Keratinocyte (primary cell): ENCODE results near the gene PUS3. TPM values are rescaled to one million over a fixed set of nuclear protein-coding genes. Genes with fewer than 3 reads are reported as not detected.
A peak's percentile ranks its signal among the peaks of the same experiment; 100 is the strongest.

ENCODE experiments used
- DNase-seq: peaks from one replicate; pipeline ENCODE4 v3.0.0-alpha.2; 2011; ENCODE audit warnings: low read depth, missing footprints, low spot score
- FAIRE-seq: peaks from 2 replicates; lab custom pipeline; 2011; peaks lifted over from hg19 to GRCh38; lab: Jason Lieb, UNC
- H2AFZ ChIP-seq: 2 replicates; pipeline ENCODE4 v1.6.0; 2012; ENCODE audit warnings: low read length, control low read depth, inconsistent platforms; ENCODE audit not compliant: control insufficient read depth
- H3K27ac ChIP-seq: 2 replicates; pipeline ENCODE4 v1.5.1; 2011; ENCODE audit warnings: low read length; ENCODE audit not compliant: control insufficient read depth, insufficient read depth
- H3K27me3 ChIP-seq: 3 replicates; pipeline ENCODE4 v1.6.0; 2011; ENCODE audit warnings: low read length; ENCODE audit not compliant: control insufficient read depth, insufficient read depth; ENCODE audit errors: extremely low read depth
- H3K36me3 ChIP-seq, 2 experiments: 2 replicates in 1 of 2; 3 replicates in 1 of 2; pipeline ENCODE4 v1.5.1; 2011; ENCODE audit warnings: low read length in 2 of 2, mild to moderate bottlenecking in 1 of 2; ENCODE audit not compliant: control insufficient read depth in 2 of 2, insufficient read depth in 2 of 2; ENCODE audit errors: extremely low read depth in 1 of 2
- H3K4me1 ChIP-seq: 3 replicates; pipeline ENCODE4 v1.5.1; 2011; ENCODE audit warnings: low read length; ENCODE audit not compliant: control insufficient read depth, insufficient read depth; ENCODE audit errors: extremely low read depth
- H3K4me2 ChIP-seq: 3 replicates; pipeline ENCODE4 v1.6.0; 2011; ENCODE audit warnings: low read depth, low read length; ENCODE audit not compliant: control insufficient read depth, insufficient read depth; ENCODE audit errors: extremely low read depth
- H3K4me3 ChIP-seq, 3 experiments: fragments of 200-600 bp in 1 of 3; sonication (generic) in 1 of 3; 2 replicates in 2 of 3; 3 replicates in 1 of 3; pipeline ENCODE4 v1.5.1; 2011 to 2016; ENCODE audit warnings: low read length in 3 of 3, mild to moderate bottlenecking in 3 of 3, control low read depth in 2 of 3, inconsistent platforms in 1 of 3, low read depth in 1 of 3, mixed read lengths in 1 of 3, mixed run types in 1 of 3, moderate library complexity in 1 of 3; ENCODE audit not compliant: control insufficient read depth in 2 of 3, insufficient read depth in 2 of 3; ENCODE audit errors: extremely low read depth in 1 of 3
- H3K79me2 ChIP-seq: 2 replicates; pipeline ENCODE4 v1.6.0; 2012; ENCODE audit warnings: low read length; ENCODE audit not compliant: control insufficient read depth, insufficient read depth
- H3K9ac ChIP-seq: 3 replicates; pipeline ENCODE4 v1.6.0; 2011; ENCODE audit warnings: low read length; ENCODE audit not compliant: control insufficient read depth, insufficient read depth; ENCODE audit errors: extremely low read depth
- H3K9me1 ChIP-seq: 3 replicates; pipeline ENCODE4 v1.6.0; 2011; ENCODE audit warnings: low read length; ENCODE audit not compliant: control insufficient read depth, insufficient read depth; ENCODE audit errors: extremely low read depth
- H3K9me3 ChIP-seq: 2 replicates; pipeline ENCODE4 v1.5.1; 2012; ENCODE audit warnings: low read depth, low read length; ENCODE audit not compliant: control insufficient read depth
- H4K20me1 ChIP-seq: 3 replicates; pipeline ENCODE4 v1.6.0; 2011; ENCODE audit warnings: low read length; ENCODE audit not compliant: control insufficient read depth, insufficient read depth; ENCODE audit errors: extremely low read depth
- CTCF ChIP-seq, 3 experiments: IDR thresholded peaks in 1 of 3; conservative IDR thresholded peaks in 1 of 3; optimal IDR thresholded peaks in 1 of 3; 2 replicates in 2 of 3; 3 replicates in 1 of 3; pipeline versions ENCODE3 to v1.5.1; 2011; ENCODE audit warnings: low read length in 3 of 3, mild to moderate bottlenecking in 3 of 3, moderate library complexity in 2 of 3, control low read depth in 1 of 3, inconsistent platforms in 1 of 3; ENCODE audit not compliant: insufficient read depth in 2 of 3; ENCODE audit errors: extremely low read depth in 1 of 3
- EZH2 ChIP-seq: IDR thresholded peaks from one replicate; pipeline ENCODE4 v1.6.1; 2012; ENCODE audit warnings: inconsistent platforms, mild to moderate bottlenecking, low read length, moderate library complexity
- dilution Hi-C: fragments of 300-500 bp; cut with MboI; formaldehyde crosslinking; loops from one replicate; pipeline ENCODE4 v1.7.0; 2020; ENCODE audit warnings: low sequenced_read_pairs; ENCODE audit not compliant: extremely low pct_ligation_motif_present
- polyA plus RNA-seq, 5 experiments: library from polyadenylated mRNA; depleted of rRNA in 3 of 5; stranded (reverse) in 3 of 5; stranded (forward) in 1 of 5; unstranded in 1 of 5; fragments of >200 nt; gene quantifications; 1 replicate in 1 of 5; 2 replicates in 3 of 5; 3 replicates in 1 of 5; pipeline versions ENCODE4 v1.2.1 to v1.2.3, GENCODE V29; 2011 to 2012; ENCODE audit warnings: missing spikeins in 2 of 5, low read depth in 1 of 5, low replicate concordance in 1 of 5

Gene PUS3
- polyA plus RNA-seq, 1 donor (not counting 4 experiments of a cell fraction or from before 2014, with no cell fraction given), result 11.8 TPM

GRCh38 chr11:125892071-125892470 lies 10.9 kb downstream of the PUS3 start:
- dilution Hi-C loops, result no loop called here
- Histone ChIP-seq H3K4me1 (peaks cover 10% of the 10 kb centered on the region), H2AFZ (no peak overlapping the region), H3K9me3 (no peaks in the 10 kb centered on the region), H3K79me2 (peaks cover 37% of the 10 kb centered on the region), H3K4me3 (no peak overlapping the region), H3K9me1 (peaks cover 3% of the 10 kb centered on the region), H3K9ac (no peak overlapping the region), H3K27me3 (no peaks in the 10 kb centered on the region), H3K27ac (no peak overlapping the region), H3K36me3 (peaks cover 2 to 21% of the 10 kb centered on the region in 2 experiments), H3K4me2 (no peak overlapping the region), H4K20me1 (no peaks in the 10 kb centered on the region)
- TF ChIP-seq EZH2 (no peak), CTCF (optimal IDR thresholded peaks at IDR 0.05 in 1 of 3, IDR thresholded peaks at IDR 0.05 in 1 of 3, conservative IDR thresholded peaks at IDR 0.05 in 1 of 3; ENCODE audit: extremely low read depth in 1 of 3, insufficient read depth in 2 of 3, low read length in 3 of 3) (no peak)
- FAIRE-seq (no peak), DNase-seq (no peak)

- H3K4me1 ChIP-seq, result peaks cover 19% of the 10 kb centered on the region
- H3K9ac ChIP-seq, result no peak overlapping the region
- H4K20me1 ChIP-seq, result no peaks in the 10 kb centered on the region
- H2AFZ ChIP-seq, result no peak overlapping the region
- no peak overlapping the region for H3K27ac ChIP-seq
- DNase-seq, result no peak
- dilution Hi-C loops, result no loop called here
- TF ChIP-seq EZH2 (no peak), CTCF (optimal IDR thresholded peaks at IDR 0.05 in 1 of 3, IDR thresholded peaks at IDR 0.05 in 1 of 3, conservative IDR thresholded peaks at IDR 0.05 in 1 of 3; ENCODE audit: extremely low read depth in 1 of 3, insufficient read depth in 2 of 3, low read length in 3 of 3) (no peak)
- H3K9me3 ChIP-seq, result no peaks in the 10 kb centered on the region
- no peak for FAIRE-seq
- H3K4me2 ChIP-seq, result peak overlapping the region; percentile 7
- H3K36me3 ChIP-seq, result peaks cover 2 to 21% of the 10 kb centered on the region in 2 experiments
- H3K9me1 ChIP-seq, result peaks cover 3% of the 10 kb centered on the region
- peaks cover 31% of the 10 kb centered on the region for H3K79me2 ChIP-seq
- no peak overlapping the region for H3K4me3 ChIP-seq
- no peaks in the 10 kb centered on the region for H3K27me3 ChIP-seq
Observed at GRCh38 chr11:125890447-125891100, 12.4 kb downstream of the PUS3 start.
